HG02885 (cell line): Measurements from ENCODE around the gene B4GALNT1.
A peak's percentile ranks its signal among the peaks of the same experiment; 100 is the strongest.
"Not testable (repeated sequence)": the region's sequence is repeated elsewhere in the genome, so short reads cannot be mapped to it uniquely, and the experiment has no call there.

Experiments
- ATAC-seq: cut with Tn5 transposase; IDR thresholded peaks from one replicate; pipeline ENCODE4 v1.9.1; 2021; ENCODE audit warnings: mild to moderate bottlenecking; ENCODE audit not compliant: unreplicated experiment, poor library complexity

B4GALNT1 gene

GRCh38 chr12:57638096-57638495 lies 5.1 kb upstream of the B4GALNT1 start:
- ATAC-seq: no peak

DNA sequence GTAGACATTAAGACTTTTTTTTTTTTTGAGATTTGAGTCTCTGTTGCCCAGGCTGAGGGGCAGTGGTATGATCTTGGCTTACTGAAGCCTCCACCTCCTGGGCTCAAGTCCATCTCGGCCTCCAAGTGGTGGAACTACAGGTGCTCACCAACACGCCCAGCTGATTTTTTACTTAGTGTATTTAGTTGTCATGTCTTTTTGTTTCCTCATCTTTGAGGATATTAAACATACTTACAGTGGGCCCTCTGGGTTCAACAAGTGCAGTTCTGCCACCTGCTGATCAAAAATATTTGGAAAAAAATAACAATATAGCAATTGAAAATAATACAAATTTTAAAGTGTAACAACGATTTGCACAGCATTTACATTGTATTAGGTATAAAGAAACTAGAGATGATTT lies 4.4 kb upstream of the B4GALNT1 start:
- no peak for ATAC-seq

DNA sequence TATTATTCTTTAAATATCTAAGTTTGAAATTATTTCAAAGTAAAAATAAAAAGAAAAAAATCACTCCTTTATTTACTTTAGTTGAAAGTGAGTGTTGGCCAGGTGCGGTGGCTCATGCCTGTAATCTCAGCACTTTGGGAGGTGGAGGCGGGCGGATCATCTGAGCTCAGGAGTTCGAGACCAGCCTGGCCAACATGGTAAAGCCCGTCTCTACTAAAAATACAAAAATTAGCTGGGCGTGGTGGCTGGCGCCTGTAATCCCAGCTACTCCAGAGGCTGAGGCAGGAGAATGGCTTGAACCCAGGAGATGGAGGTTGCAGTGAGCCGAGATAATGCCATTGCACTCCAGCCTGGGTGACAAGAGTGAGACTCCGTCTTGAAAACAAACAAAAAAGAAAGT lies 3.7 kb upstream of the B4GALNT1 start:
- ATAC-seq: not testable (repeated sequence)

DNA sequence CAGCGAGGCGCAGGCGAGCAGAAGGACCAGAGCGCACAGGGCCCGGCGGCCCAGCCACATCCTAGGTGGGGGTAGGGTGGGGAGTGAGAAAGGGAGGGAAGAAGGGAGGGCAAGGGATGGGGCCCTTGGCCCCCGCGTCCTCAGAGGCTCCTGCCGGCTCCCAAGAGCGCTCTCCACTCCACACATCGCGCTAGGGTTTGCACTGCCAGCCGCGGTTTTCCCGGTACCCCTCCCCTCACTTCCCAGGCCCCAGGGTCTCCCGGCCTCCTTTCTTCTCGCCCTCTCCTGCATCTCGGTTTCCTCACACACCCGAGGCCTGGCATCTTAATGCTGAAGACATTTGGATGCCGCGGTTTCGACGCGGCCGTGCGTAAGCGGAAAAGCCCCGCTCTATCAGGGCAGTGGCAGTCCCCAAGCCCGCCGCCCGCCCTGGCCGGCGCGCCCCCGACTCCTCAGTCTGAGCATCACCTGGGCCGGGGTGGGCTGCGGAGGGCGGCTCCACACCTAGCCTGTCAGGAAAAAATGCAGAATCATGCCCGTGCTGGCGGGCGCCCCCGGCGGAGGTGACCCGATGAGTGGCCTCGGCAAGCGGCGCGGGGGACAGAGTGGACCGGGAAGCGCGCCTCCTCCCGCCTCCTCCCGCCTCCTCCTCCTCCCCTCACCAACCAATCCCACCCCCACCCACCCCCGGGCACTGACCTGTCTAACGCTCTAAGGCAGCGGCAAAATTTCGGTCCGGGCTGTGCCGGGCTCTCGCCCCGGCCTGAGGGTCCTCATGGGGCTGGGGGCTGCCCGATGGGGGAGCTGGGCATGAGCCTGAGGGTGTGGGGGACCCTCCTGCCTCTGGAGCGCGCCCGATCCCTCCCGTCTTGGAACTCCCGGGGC lies 686 bp downstream of the B4GALNT1 start:
- ATAC-seq: peak; percentile 14

GRCh38 chr12:57631566-57632072 lies 1.4 kb downstream of the B4GALNT1 start:
- ATAC-seq: no peak

GRCh38 chr12:57630891-57631433 lies 2.0 kb downstream of the B4GALNT1 start:
- ATAC-seq: no peak

DNA sequence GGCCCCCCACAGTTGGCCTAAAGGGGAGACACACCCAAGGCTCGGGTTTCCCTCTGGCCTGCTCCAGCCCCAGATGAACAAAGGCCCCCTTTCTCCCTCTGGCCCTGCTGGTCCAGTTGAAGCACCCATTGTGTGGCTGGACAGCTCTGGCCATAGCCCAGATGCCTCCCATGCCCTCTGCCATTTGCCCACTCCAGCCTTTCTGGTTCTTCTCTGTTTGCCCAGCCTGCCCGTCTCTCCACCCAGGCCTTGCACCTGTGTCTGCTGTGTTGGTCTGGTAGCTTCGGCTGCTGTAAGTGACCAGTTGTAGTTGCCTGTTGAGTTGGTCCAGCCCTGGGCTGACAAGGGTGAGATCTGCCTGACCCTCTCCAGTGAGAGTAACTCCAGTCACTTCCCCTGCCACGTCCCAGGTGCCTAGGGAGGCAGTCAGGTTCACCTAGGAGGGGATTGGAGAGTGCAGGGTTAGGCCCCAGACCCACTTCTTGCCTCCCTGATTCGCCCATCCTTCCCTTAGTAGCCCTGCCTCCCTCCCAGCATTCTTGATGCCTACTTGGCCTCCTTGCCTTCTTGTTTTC lies 3.0 kb downstream of the B4GALNT1 start:
- no peak for ATAC-seq

DNA sequence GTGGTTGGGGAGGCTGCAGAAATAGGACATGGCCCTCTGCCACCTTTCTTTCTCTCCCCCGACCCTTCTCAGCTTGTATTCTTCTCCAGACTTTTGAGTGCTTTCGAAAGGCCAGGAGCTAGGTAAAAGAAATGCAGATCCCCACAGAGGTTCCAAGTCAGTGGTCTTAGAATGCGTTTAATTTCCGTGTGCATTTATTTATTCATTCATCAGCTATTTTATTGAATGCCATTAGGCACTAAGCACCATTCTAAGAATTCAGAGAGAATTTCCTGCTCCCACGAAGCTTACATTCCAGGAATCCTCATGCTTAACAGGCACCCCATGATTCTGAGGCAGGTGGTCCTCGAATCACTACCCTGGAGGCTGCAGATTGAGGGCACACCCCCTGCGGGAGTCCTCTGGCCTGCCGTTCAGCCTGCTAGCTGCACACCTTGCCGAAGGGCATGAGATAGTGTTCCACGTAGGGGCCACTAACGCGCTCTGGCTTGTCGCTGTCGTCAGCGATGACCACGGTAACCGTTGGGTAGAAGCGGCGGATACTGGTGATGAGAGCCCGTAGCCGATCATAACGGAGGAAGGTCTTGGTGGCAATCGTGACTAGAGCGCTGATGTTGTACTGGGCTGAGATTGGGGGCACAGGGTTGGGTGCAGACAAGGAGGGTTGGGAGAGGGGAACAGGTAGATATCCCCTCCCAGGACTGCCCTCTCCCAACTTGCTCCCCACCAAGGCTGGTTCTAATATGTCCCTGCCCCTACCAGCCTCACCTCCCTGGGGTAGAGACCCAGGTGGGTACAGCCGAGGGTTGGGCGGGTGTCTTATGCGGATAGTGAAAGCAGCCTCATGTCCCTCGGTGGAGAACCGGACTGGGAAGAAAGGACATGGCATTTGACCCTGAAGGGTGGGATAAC lies 4.5 kb downstream of the B4GALNT1 start:
- no peak for ATAC-seq

DNA sequence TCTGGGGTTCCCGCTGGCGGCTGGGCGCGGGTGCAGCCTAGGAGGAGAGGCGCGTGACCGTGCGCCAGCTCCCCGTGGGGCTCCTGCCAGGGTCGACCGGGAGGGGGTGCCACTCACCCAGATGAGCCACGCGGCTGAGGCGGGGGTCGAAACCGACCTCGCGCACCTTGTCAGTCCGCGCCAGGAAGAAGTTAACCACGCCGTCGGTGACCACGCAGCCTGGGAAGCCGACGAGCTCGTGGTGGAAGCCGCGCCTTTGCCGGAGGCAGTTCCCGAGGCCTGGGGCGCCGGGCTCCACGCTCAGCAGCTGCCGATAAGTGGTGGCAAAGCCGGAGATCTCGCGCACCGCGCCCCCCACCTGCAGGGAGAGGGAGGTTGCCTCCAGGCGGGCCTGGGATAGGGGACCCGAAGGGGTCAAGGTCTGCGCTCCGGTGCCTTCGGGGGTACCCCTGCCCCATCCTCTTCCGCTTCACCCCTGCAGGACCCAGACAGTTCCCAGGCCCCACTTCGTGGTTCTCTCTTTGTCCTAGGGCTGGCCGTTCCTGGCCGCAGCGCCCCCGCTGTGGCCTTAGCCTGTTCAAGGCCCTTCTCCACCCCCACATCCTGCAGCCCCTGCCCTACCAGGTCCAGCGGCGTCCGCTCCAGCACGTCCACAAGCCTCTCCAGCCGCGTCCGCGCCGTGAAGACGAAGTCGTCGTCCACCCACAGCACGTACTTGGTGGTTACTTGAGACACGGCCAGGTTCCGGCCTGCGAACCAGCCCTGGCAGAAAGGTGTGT lies 5.3 kb downstream of the B4GALNT1 start:
- ATAC-seq: no peak

DNA sequence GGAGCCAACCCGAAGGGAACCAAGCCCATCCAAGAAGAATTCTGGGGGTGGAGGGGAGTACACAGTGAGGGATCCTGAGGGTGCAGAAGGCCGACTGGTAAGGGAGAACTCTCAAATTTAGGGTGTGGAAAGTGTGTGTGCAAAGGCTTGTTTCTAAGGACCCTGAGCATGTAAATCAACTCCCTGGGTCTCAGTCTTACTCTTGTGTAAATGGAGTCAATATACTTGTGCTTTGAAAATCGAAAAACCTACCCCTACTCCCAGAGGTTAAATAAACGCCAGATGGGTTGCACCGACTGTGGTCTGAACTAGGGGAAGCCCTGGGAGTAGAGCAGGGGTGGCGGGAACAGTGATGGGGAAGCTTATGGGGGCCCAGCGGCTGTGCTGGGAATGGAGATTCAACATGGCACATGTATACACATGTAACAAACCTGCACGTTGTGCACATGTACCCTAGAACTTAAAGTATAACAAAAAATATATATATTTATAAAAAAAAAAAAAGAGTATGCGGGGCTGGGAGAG lies 6.0 kb downstream of the B4GALNT1 start:
- ATAC-seq: no peak

GRCh38 chr12:57626111-57626920 lies 6.7 kb downstream of the B4GALNT1 start:
- no peak for ATAC-seq

DNA sequence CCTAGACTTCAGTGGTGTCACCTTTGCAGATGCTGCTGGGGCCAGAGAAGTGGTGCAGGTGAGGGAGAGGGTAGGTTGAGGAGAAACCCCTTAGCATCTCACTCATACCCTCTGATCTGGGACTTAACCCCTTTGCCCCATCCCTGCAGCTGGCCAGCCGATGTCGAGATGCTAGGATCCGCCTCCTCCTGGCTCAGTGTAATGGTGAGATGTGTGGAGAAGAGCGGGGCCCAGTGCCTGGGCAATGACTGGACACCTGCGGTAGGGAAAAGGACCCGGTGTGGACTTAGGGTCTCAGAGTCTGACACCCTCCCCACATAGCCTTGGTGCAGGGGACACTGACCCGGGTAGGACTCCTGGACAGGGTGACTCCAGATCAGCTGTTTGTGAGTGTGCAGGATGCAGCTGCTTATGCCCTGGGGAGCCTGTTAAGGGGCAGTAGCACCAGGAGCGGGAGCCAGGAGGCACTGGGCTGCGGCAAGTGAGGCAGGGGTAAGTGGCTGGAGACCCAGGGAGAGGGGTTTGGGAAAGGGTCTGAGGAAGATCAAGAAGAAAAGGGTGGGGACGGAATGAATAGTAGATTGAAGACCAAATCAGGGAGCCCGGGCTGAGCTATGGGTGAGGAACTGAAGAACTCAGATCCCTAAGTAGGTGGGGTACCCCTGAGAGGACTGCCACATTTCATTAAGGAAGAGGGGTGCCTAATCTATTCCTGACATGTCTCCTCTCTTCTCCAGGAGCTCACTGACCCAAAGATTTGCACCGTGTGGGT lies 7.6 kb downstream of the B4GALNT1 start:
- ATAC-seq: no peak

GRCh38 chr12:57624441-57625220 lies 8.4 kb downstream of the B4GALNT1 start:
- no peak for ATAC-seq

DNA sequence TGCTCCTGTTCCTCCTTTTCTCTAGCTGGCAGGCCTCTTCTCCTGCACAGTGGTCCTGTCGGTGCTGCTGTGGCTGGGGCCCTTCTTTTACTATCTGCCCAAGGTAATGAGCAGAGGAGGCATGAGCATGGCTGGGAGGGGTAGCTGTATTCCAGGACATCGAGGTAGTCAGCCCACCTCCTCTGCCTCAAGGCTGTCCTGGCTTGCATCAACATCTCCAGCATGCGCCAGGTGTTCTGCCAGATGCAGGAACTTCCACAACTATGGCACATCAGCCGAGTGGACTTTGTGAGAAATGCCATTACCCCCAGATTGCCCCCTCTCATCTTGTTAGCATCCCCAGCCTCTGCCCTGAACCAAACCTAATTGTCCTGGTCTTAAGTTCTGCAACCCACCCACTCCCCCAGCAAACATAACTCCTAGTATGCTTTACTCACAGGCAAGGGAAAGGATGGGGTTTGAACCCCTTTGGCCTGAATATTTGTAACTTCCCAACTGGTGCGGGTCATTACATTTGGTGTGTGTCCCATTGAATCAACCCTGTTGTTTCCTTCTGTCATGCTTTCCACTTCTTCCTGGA lies 9.1 kb downstream of the B4GALNT1 start:
- ATAC-seq: no peak

DNA sequence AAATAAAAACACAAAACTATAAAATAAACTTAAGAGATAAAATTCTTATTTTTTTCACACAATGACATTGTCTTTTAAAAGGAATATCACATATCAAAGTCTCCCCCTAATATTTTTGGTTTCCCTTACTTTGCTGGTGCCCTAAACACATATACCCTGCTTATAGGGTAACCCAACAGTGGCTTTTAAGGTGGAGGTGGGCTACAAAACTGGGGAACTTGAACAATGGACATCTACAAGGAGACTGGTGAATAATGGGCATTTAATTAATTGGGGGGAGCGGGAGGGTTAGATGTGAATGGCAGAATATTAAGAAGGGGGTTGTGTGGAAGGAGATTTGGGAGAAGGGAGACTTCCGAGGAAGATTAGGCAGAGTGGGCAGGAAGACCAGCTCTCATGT lies 9.6 kb downstream of the B4GALNT1 start:
- no peak for ATAC-seq

DNA sequence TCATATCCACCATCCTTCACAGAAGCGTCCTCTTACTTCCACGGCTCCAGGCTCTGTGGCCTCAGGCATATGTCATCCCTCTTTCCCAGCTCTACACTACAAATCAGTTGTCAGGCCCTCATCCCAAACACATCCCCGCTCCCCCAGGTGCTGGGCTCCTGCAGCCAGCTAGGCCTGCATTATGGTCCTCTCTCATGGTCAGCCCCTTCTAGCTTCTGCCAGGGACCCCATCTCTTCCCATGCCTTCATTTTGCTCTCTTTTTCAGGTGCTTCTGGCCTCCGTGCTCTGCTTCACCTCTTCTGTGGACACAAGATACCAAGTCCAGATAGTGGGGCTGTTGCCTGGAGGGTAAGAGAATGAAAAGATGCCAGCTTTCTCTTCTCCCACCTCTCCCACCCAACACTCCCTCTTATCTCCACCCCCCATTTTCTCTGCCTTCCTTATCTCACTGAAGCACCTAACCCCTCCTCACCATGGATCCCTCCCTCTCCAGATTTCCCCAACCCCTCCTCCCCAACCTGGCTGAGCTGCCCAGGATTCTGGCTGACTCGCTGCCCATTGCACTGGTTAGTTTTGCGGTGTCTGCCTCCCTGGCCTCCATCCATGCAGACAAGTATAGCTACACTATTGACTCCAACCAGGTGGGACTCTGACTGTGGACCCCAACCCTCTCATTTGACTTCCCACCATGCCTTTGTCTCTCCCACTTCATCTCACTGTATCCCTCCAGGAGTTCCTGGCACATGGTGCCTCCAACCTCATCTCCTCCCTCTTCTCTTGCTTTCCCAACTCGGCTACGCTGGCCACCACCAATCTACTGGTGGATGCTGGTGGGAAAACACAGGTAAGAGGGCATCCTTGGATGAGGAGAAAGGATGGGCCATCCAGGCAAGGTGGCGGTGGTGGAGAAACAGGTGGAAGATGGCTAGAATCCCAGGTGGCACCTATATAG lies 10.4 kb downstream of the B4GALNT1 start:
- no peak for ATAC-seq
